Naive thymus-derived CD4-positive, alpha-beta T cell (primary cell): ENCODE results near the gene KCNK15. TPM values are rescaled to one million over a fixed set of nuclear protein-coding genes. Genes with fewer than 3 reads are reported as not detected.

Source experiments
- ATAC-seq: fragments of 150-1000 bp; cut with Tn5 transposase; 2 replicates; pipeline ENCODE4 v1.10.0; 2021; ENCODE audit warnings: mild to moderate bottlenecking, moderate library complexity
- CTCF ChIA-PET: fragments of 350-600 bp; sonication (Branson Sonifier 250); formaldehyde crosslinking; loops from one replicate; lab custom pipeline; 2021; ENCODE audit warnings: antibody characterized with exemption; lab: Charles Lee
- POLR2A ChIA-PET: fragments of 350-600 bp; sonication (Branson Sonifier 250); formaldehyde crosslinking; loops from one replicate; lab custom pipeline; 2021; ENCODE audit warnings: antibody characterized with exemption, inconsistent platforms; lab: Charles Lee
- DNase-seq, 9 donors: peaks; one replicate each; pipeline versions ENCODE4 v3.0.0 to v3.0.0-alpha.2; 2020 to 2022; ENCODE audit warnings: mixed read lengths in 1 of 9
- H3K27ac ChIP-seq: one replicate; pipeline ENCODE4 v1.7.0; 2013; ENCODE audit warnings: mild to moderate bottlenecking, low read depth, low read length, moderate library complexity
- H3K27me3 ChIP-seq, 2 donors: one replicate each; pipeline ENCODE4 v1.7.0; 2013; ENCODE audit warnings: low read length in 2 of 2, mild to moderate bottlenecking in 2 of 2, moderate library complexity in 2 of 2; ENCODE audit not compliant: control insufficient read depth in 2 of 2, insufficient read depth in 2 of 2
- H3K36me3 ChIP-seq, 3 experiments: 1 replicate in 2 of 3; 2 replicates in 1 of 3; pipeline ENCODE4 v1.7.0; 2013; ENCODE audit warnings: low read length in 3 of 3, mild to moderate bottlenecking in 3 of 3, moderate library complexity in 1 of 3; ENCODE audit not compliant: insufficient read depth in 3 of 3, control insufficient read depth in 2 of 3
- H3K4me1 ChIP-seq, 2 donors: one replicate each; pipeline ENCODE4 v1.7.0; 2013; ENCODE audit warnings: low read length in 2 of 2, mild to moderate bottlenecking in 2 of 2, moderate library complexity in 1 of 2; ENCODE audit not compliant: control insufficient read depth in 2 of 2, insufficient read depth in 2 of 2
- H3K4me3 ChIP-seq: 2 replicates; pipeline ENCODE4 v1.7.0; 2013; ENCODE audit warnings: mild to moderate bottlenecking, low read length
- H3K9me3 ChIP-seq, 3 experiments: 1 replicate in 2 of 3; 2 replicates in 1 of 3; pipeline ENCODE4 v1.7.0; 2013; ENCODE audit warnings: low read length in 3 of 3; ENCODE audit not compliant: control insufficient read depth in 2 of 3
- H3K27ac Mint-ChIP-seq, 9 donors: one replicate each; pipeline ENCODE4 v1.8.0; 2020 to 2022; ENCODE audit warnings: mixed read lengths in 9 of 9, mild to moderate bottlenecking in 8 of 9, moderate library complexity in 5 of 9, inconsistent platforms in 2 of 9
- H3K27me3 Mint-ChIP-seq, 5 donors: one replicate each; pipeline ENCODE4 v1.8.0; 2021 to 2022; ENCODE audit warnings: mixed read lengths in 5 of 5, mild to moderate bottlenecking in 1 of 5
- H3K36me3 Mint-ChIP-seq, 5 donors: one replicate each; pipeline ENCODE4 v1.8.0; 2020 to 2022; ENCODE audit warnings: mixed read lengths in 5 of 5, mild to moderate bottlenecking in 3 of 5, inconsistent platforms in 1 of 5
- H3K4me1 Mint-ChIP-seq, 7 donors: one replicate each; pipeline ENCODE4 v1.8.0; 2020 to 2022; ENCODE audit warnings: mixed read lengths in 7 of 7, mild to moderate bottlenecking in 3 of 7, inconsistent platforms in 1 of 7
- H3K4me3 Mint-ChIP-seq, 10 donors: one replicate each; pipeline ENCODE4 v1.8.0; 2020 to 2022; ENCODE audit warnings: mild to moderate bottlenecking in 10 of 10, mixed read lengths in 10 of 10, moderate library complexity in 6 of 10, inconsistent platforms in 2 of 10
- H3K9me3 Mint-ChIP-seq, 11 donors: one replicate each; pipeline ENCODE4 v1.8.0; 2020 to 2022; ENCODE audit warnings: mixed read lengths in 11 of 11, mild to moderate bottlenecking in 4 of 11, inconsistent platforms in 1 of 11, moderate library complexity in 1 of 11
- intact Hi-C, 2 donors: fragments of 100-400 bp; cut with micrococcal nuclease; formaldehyde crosslinking; loops; one replicate each; pipeline ENCODE4 v1.15.1; 2023
- polyA plus RNA-seq, 2 donors: library from polyadenylated mRNA; unstranded; fragments of 300-500 nt; fragmentation: Illumina TruSeq; gene quantifications; one replicate each; pipeline ENCODE4 v1.2.3, GENCODE V29; 2021
- total RNA-seq, 6 experiments: library from RNA in 5 of 6; stranded (reverse) in 5 of 6; gene quantifications; 1 replicate in 5 of 6; 2 replicates in 1 of 6; pipeline ENCODE4 v1.2.3 and lab custom pipeline; 2021 to 2026

KCNK15 gene
- total and polyA plus RNA-seq, 7 experiments from 2014 or later = 0.19 TPM; not detected in 6

DNA sequence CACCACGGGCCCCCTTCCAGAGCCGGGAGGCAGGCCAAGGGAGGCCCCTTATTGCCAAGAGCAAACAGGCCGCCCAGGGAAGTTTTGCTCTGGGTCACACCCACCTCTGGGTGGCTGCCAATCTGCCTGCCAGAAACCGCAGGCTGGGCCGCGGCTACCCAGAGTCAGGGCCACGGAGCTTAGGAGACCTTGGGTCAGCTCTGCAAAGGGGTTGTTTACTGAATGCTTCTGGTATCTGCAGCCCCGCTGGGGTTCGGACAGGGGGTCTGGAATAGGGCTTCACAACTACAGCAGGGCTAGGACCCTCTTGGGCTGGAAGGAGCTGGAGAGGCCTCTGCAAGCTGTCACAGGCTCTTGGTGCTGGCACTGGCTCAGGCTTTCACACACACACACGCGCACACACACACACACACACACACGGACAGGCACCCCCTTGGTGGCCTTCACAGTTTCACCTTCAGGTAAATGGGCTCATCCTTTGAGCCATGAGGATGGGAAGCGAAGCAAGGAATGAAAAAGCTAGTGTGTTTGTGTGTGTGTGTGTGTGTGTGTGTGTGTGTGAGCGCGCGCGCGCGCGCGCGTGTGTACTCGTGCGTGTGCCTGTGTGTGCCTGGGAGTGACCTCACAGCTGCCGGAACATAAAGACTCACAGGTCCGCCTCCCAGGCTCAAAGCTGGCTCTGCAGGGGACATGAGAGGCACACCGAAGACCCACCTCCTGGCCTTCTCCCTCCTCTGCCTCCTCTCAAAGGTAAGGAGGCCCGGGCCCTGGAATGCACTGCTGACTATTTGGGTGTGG lies 30.8 kb upstream of the KCNK15 start, which contains the start of gene CCN5:
CCN5 (plus strand) TSS at position 669 of the 798 bp plus-strand sequence; CDS start at position 691, 22 bp downstream.
- no peaks in the 10 kb centered on the region for H3K9me3 Mint-ChIP-seq
- intact Hi-C loops = no loop called here
- H3K4me1 Mint-ChIP-seq = no peaks in the 10 kb centered on the region
- H3K4me3 Mint-ChIP-seq = no peak within 1 kb of the TSS
- H3K27ac ChIP-seq = no peak within 1 kb of the TSS
- no peaks in the 10 kb centered on the region for H3K36me3 ChIP-seq
- peak; percentile 34 for ATAC-seq
- CTCF ChIA-PET = no interaction called here
- no peak for DNase-seq
- no peaks in the 10 kb centered on the region for H3K36me3 Mint-ChIP-seq
- POLR2A ChIA-PET = no interaction called here
- peaks cover 0 to 10% (median 0%) of the 10 kb centered on the region in 5 donors for H3K27me3 Mint-ChIP-seq
- no peak within 1 kb of the TSS for H3K4me3 ChIP-seq
- no peaks in the 10 kb centered on the region for H3K4me1 ChIP-seq
- no peaks in the 10 kb centered on the region for H3K27me3 ChIP-seq
- H3K9me3 ChIP-seq = no peaks in the 10 kb centered on the region
- peak within 1 kb of the TSS in 1 of 9 donors; percentile 3 for H3K27ac Mint-ChIP-seq

DNA sequence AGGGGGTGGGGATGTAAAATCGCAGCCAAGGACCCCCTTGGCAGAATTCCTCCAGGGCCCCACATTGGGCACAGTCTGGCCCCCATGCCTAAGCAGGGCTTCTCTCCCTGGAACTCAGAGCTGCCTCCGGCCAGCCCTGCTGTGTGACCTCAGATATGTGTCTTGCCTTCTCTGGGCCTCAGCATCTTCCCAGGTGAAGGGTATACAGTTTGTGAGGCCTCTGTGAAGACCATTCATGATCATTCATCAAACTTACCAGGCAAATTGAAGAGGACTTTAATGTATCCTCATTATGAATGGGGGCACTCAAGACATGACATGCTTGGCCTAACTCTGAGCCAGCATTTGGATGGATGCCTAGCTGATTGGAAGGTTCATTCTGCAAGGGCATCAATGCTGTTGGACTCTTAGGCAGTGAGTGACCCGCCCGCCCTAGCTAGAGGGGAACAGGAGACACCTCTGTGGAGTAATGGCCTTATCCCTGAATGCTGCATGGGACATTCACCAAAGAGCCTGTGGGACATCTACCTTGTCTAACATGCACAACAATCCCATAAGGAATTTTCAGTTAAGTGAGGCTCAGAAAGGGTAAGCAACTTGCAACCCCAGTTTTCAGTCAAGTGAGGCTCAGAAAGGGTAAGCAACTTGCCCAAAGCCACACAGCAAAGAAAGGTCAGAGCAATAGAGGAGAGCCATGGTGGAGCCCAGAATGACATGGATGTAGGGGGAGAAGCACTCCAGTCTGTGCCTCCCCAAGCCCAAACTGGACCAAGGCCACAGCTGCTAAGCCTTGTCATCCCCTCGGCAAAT lies 30.0 kb upstream of the KCNK15 start:
- ChIA-PET CTCF (no interaction called here), POLR2A (no interaction called here)
- H3K4me1 ChIP-seq = no peaks in the 10 kb centered on the region
- Mint-ChIP-seq H3K36me3 (no peaks in the 10 kb centered on the region), H3K9me3 (no peaks in the 10 kb centered on the region), H3K27ac (no peak overlapping the region), H3K27me3 (peaks cover 0 to 10% (median 0%) of the 10 kb centered on the region in 5 donors), H3K4me1 (no peaks in the 10 kb centered on the region), H3K4me3 (no peak overlapping the region)
- H3K4me3 ChIP-seq = no peak overlapping the region
- DNase-seq (no peak), ATAC-seq (no peak)
- H3K27me3 ChIP-seq = no peaks in the 10 kb centered on the region
- intact Hi-C loops = no loop called here
- no peak overlapping the region for H3K27ac ChIP-seq
- H3K9me3 ChIP-seq = no peaks in the 10 kb centered on the region
- H3K36me3 ChIP-seq = no peaks in the 10 kb centered on the region

DNA sequence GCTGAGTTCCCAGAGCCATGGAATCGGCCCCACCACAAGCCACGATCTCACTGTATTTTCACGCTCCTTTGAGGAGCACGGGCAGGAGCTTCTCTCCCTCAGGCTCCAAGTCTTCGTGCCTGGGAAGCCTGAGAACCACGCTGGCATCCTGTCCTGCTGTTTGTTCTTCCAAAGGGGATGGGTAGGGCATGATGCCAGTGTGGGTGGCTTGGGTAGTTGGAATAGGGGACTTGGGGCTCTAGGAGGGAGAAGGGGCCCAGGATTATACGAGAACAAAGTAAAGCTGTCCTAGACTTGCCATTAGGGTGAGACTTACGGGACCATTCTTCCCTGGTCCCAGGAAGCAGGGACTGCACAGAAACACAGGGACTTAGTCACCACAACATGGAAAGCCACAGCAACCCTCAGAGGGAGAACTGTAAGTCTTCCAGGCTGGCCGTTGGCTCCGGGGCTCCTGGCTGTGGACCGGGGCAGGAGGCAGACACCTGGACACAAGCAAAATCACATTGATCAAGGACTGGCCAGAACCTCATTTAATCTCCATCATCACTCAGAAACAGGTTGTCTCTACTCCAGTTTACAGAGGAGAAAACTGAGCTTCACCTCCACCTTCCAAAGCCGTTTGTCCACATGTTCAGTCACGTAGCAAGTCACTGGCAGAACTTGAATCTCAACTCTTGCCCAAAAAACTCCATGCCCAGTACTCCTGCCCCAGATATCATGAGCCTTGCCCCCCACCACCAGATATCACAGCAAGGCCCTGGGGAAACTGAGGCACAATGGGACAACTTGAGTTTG lies 29.2 kb upstream of the KCNK15 start:
- no peaks in the 10 kb centered on the region for H3K36me3 Mint-ChIP-seq
- no peaks in the 10 kb centered on the region for H3K9me3 Mint-ChIP-seq
- DNase-seq = no peak
- peaks cover 0 to 8% (median 0%) of the 10 kb centered on the region in 5 donors for H3K27me3 Mint-ChIP-seq
- POLR2A ChIA-PET = interaction anchor here (0.6 kb wide), 1 partner anchor 45 kb away, joined by 3 read pairs; no protein-coding TSS in a partner anchor
- H3K36me3 ChIP-seq = no peaks in the 10 kb centered on the region
- no peak overlapping the region for H3K4me3 ChIP-seq
- H3K9me3 ChIP-seq = no peaks in the 10 kb centered on the region
- CTCF ChIA-PET = no interaction called here
- no peaks in the 10 kb centered on the region for H3K27me3 ChIP-seq
- no peak overlapping the region for H3K4me3 Mint-ChIP-seq
- no peak for ATAC-seq
- no peaks in the 10 kb centered on the region for H3K4me1 ChIP-seq
- H3K4me1 Mint-ChIP-seq = no peaks in the 10 kb centered on the region
- H3K27ac Mint-ChIP-seq = peak overlapping the region in 1 of 9 donors; percentile 30
- no peak overlapping the region for H3K27ac ChIP-seq
- intact Hi-C loops = no loop called here

DNA sequence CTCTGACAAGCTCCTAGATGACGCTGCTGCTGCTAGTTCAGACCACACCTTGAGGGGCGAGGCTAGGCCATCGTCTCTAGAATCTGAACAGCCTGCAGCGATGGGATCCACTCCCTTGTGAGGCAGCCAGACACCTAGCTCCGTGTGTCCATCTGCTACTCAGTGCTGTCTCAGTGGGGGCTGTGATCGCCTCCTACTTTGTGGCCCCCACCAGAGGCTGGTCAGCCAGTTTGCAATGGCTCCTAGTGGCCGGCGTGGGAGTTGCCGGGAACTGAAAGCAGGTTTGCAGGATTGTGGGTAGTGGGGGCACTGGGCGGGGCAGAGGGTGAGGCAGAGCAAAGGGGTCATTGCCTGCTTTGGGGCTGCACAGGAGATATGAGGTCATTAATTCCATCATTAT lies 27.7 kb upstream of the KCNK15 start:
- Mint-ChIP-seq H3K27ac (no peak overlapping the region), H3K4me3 (no peak overlapping the region), H3K9me3 (no peaks in the 10 kb centered on the region), H3K27me3 (peaks cover 0 to 5% (median 0%) of the 10 kb centered on the region in 5 donors), H3K4me1 (no peaks in the 10 kb centered on the region), H3K36me3 (no peaks in the 10 kb centered on the region)
- H3K27ac ChIP-seq = no peak overlapping the region
- ChIA-PET CTCF (no interaction called here), POLR2A (no interaction called here)
- intact Hi-C loops = no loop called here
- DNase-seq (no peak), ATAC-seq (no peak)
- H3K36me3 ChIP-seq = no peaks in the 10 kb centered on the region
- H3K4me3 ChIP-seq = no peak overlapping the region
- no peaks in the 10 kb centered on the region for H3K9me3 ChIP-seq
- no peaks in the 10 kb centered on the region for H3K27me3 ChIP-seq
- H3K4me1 ChIP-seq = no peaks in the 10 kb centered on the region

DNA sequence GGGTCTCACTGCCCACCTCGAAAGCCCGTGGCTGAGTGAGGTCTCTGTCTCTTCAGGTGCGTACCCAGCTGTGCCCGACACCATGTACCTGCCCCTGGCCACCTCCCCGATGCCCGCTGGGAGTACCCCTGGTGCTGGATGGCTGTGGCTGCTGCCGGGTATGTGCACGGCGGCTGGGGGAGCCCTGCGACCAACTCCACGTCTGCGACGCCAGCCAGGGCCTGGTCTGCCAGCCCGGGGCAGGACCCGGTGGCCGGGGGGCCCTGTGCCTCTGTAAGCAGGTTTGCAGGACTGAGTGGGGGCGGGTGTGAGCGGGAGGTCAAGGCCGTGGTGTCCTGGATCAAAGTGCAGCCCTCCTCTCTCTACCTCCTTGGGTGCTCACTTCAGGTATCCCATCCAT lies 25.8 kb upstream of the KCNK15 start:
- no peaks in the 10 kb centered on the region for H3K4me1 Mint-ChIP-seq
- Histone ChIP-seq H3K27ac (no peak overlapping the region), H3K4me1 (no peaks in the 10 kb centered on the region), H3K9me3 (no peaks in the 10 kb centered on the region), H3K4me3 (no peak overlapping the region), H3K27me3 (no peaks in the 10 kb centered on the region), H3K36me3 (no peaks in the 10 kb centered on the region)
- no peak overlapping the region for H3K4me3 Mint-ChIP-seq
- no peak overlapping the region for H3K27ac Mint-ChIP-seq
- H3K36me3 Mint-ChIP-seq = no peaks in the 10 kb centered on the region
- ATAC-seq (no peak), DNase-seq (no peak)
- H3K27me3 Mint-ChIP-seq = no peaks in the 10 kb centered on the region
- no peaks in the 10 kb centered on the region for H3K9me3 Mint-ChIP-seq
- ChIA-PET CTCF (no interaction called here), POLR2A (no interaction called here)
- intact Hi-C loops = no loop called here

DNA sequence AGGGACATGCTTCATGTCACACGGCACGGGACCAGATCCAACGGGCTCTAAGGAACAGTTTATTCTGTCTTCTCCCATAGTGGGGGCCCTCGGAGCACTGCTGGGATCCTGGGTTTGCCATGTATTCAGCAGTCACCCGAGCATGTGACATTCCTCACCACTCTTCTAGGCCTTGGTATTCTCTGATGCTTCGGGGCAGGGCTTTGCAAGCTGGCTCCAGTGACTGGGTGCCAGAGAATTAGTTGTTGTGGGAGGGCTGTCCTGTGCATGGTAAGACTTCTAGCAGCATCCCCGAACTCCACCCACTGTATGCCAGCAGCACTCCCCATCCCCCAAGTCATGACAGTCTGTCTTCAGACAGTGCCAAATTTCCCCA lies 25.1 kb upstream of the KCNK15 start:
- ChIA-PET CTCF (interaction anchor here (0.7 kb wide), 1 partner anchor 37 kb away, joined by 5 read pairs; no protein-coding TSS in a partner anchor), POLR2A (no interaction called here)
- Mint-ChIP-seq H3K4me1 (no peaks in the 10 kb centered on the region), H3K27ac (no peak overlapping the region), H3K4me3 (no peak overlapping the region), H3K36me3 (no peaks in the 10 kb centered on the region), H3K9me3 (no peaks in the 10 kb centered on the region), H3K27me3 (no peaks in the 10 kb centered on the region)
- DNase-seq (no peak), ATAC-seq (no peak)
- intact Hi-C loops = no loop called here
- Histone ChIP-seq H3K4me3 (no peak overlapping the region), H3K27me3 (no peaks in the 10 kb centered on the region), H3K9me3 (no peaks in the 10 kb centered on the region), H3K36me3 (no peaks in the 10 kb centered on the region), H3K27ac (no peak overlapping the region), H3K4me1 (no peaks in the 10 kb centered on the region)
